IMR-90 (cell line): ENCODE measurements around the gene AVPR2. TPM values are rescaled to one million over a fixed set of nuclear protein-coding genes. Genes with fewer than 3 reads are reported as not detected.

Experiments used
- ATAC-seq: fragments of 200-7000 bp; cut with Tn5 transposase; 2 replicates; pipeline ENCODE4 v1.9.1; 2020; ENCODE audit warnings: low read depth, mild to moderate bottlenecking, moderate library complexity
- BruUV-seq: library from RNA; stranded (reverse); fragments of 400-500 nt; replicated peaks from 2 replicates; lab custom pipeline; 2021; lab: Mats Ljungman, UMichigan
- CTCF ChIA-PET: fragments of 300-600 bp; formaldehyde crosslinking; extraction: SDS; loops from one replicate; lab custom pipeline; 2021; ENCODE audit warnings: antibody characterized with exemption; lab: Yijun Ruan, JAX
- POLR2A ChIA-PET: fragments of 300-600 bp; sonication (Branson Sonifier 250); formaldehyde crosslinking; loops from one replicate; lab custom pipeline; 2022; ENCODE audit warnings: antibody characterized with exemption; ENCODE audit not compliant: unreplicated experiment; lab: Charles Lee
- DNase-seq: peaks from one replicate; pipeline ENCODE4 v3.0.0; 2013
- H2AFZ ChIP-seq: replicated peaks from 2 replicates; pipeline ENCODE3; 2013; ENCODE audit warnings: low read length, mild to moderate bottlenecking; ENCODE audit not compliant: poor library complexity
- H2AK5ac ChIP-seq: 2 replicates; pipeline ENCODE4 v1.6.1; 2013; ENCODE audit warnings: low read depth, low read length, inconsistent platforms
- H2AK9ac ChIP-seq: replicated peaks from 2 replicates; pipeline ENCODE3; 2013; ENCODE audit warnings: mild to moderate bottlenecking, low read depth, low read length, moderate library complexity; ENCODE audit not compliant: poor library complexity
- H2BK120ac ChIP-seq: 2 replicates; pipeline ENCODE4 v1.6.1; 2013; ENCODE audit warnings: low read depth, low read length, inconsistent platforms
- H2BK15ac ChIP-seq: 3 replicates; pipeline ENCODE4 v1.6.1; 2013; ENCODE audit warnings: low read depth, low read length, inconsistent platforms
- H2BK20ac ChIP-seq: 2 replicates; pipeline ENCODE4 v1.6.1; 2013; ENCODE audit warnings: low read depth, mild to moderate bottlenecking, inconsistent platforms, low read length, moderate library complexity
- H2BK5ac ChIP-seq: 2 replicates; pipeline ENCODE4 v1.6.1; 2013; ENCODE audit warnings: mild to moderate bottlenecking, low read depth, low read length, inconsistent platforms; ENCODE audit not compliant: poor library complexity, severe bottlenecking
- H3K14ac ChIP-seq: replicated peaks from 2 replicates; pipeline ENCODE4 v1.6.1; 2013; ENCODE audit warnings: low read depth, low read length, inconsistent platforms
- H3K18ac ChIP-seq: 2 replicates; pipeline ENCODE4 v1.6.1; 2013; ENCODE audit warnings: low read depth, low read length, control low read depth
- H3K23ac ChIP-seq: 2 replicates; pipeline ENCODE4 v1.6.1; 2013; ENCODE audit warnings: low read depth, low read length, inconsistent platforms
- H3K27ac ChIP-seq: 2 replicates; pipeline ENCODE4 v1.5.1; 2013; ENCODE audit warnings: mild to moderate bottlenecking, control low read depth, low read length; ENCODE audit not compliant: insufficient read depth
- H3K27me3 ChIP-seq: 2 replicates; pipeline ENCODE4 v1.6.1; 2013; ENCODE audit warnings: low read length; ENCODE audit not compliant: control insufficient read depth, insufficient read depth
- H3K36me3 ChIP-seq: 2 replicates; pipeline ENCODE4 v1.6.1; 2013; ENCODE audit warnings: low read length, mixed read lengths; ENCODE audit not compliant: control insufficient read depth, insufficient read depth
- H3K4ac ChIP-seq: 2 replicates; pipeline ENCODE4 v1.6.1; 2013; ENCODE audit warnings: low read depth, low read length, inconsistent platforms
- H3K4me1 ChIP-seq: 2 replicates; pipeline ENCODE4 v1.6.1; 2013; ENCODE audit warnings: low read length, mixed read lengths; ENCODE audit not compliant: control insufficient read depth, insufficient read depth
- H3K4me2 ChIP-seq: 2 replicates; pipeline ENCODE4 v1.6.1; 2013; ENCODE audit warnings: low read depth, mild to moderate bottlenecking, control low read depth, low read length, moderate library complexity
- H3K4me3 ChIP-seq: 2 replicates; pipeline ENCODE4 v1.5.1; 2013; ENCODE audit warnings: low read depth, mild to moderate bottlenecking, control low read depth, low read length, moderate library complexity; ENCODE audit not compliant: insufficient read depth
- H3K56ac ChIP-seq: 2 replicates; pipeline ENCODE4 v1.6.1; 2013; ENCODE audit warnings: low read length, inconsistent platforms; ENCODE audit not compliant: insufficient read depth; ENCODE audit errors: extremely low read depth
- H3K79me1 ChIP-seq, 2 experiments: 2 replicates each; pipeline ENCODE4 v1.6.1; 2013; ENCODE audit warnings: low read length in 2 of 2, inconsistent platforms in 1 of 2, low read depth in 1 of 2
- H3K9ac ChIP-seq: 2 replicates; pipeline ENCODE4 v1.6.1; 2013; ENCODE audit warnings: low read depth, low read length, control low read depth
- H3K9me1 ChIP-seq: 2 replicates; pipeline ENCODE4 v1.6.1; 2013; ENCODE audit warnings: low read length, inconsistent platforms; ENCODE audit not compliant: insufficient read depth
- H3K9me3 ChIP-seq: 2 replicates; pipeline ENCODE4 v1.6.1; 2013; ENCODE audit warnings: low read length; ENCODE audit not compliant: control insufficient read depth, insufficient read depth
- H4K20me1 ChIP-seq: 2 replicates; pipeline ENCODE4 v1.6.1; 2013; ENCODE audit warnings: low read length, inconsistent platforms; ENCODE audit not compliant: insufficient read depth
- H4K5ac ChIP-seq: 2 replicates; pipeline ENCODE4 v1.6.1; 2013; ENCODE audit warnings: mild to moderate bottlenecking, low read depth, low read length, control low read depth
- H4K8ac ChIP-seq, 2 experiments: 2 replicates each; pipeline ENCODE4 v1.6.1; 2013; ENCODE audit warnings: low read depth in 2 of 2, low read length in 2 of 2, control low read depth in 1 of 2, inconsistent platforms in 1 of 2
- H4K91ac ChIP-seq: 2 replicates; pipeline ENCODE4 v1.6.1; 2013; ENCODE audit warnings: low read depth, low read length, inconsistent platforms; ENCODE audit not compliant: insufficient read depth
- MAFK ChIP-seq: IDR thresholded peaks from 2 replicates; pipeline ENCODE4 v1.6.1; 2012; ENCODE audit warnings: low read depth, low read length, improper control_type of control experiment
- MAZ ChIP-seq: IDR thresholded peaks from 2 replicates; pipeline ENCODE4 v1.6.1; 2012; ENCODE audit warnings: low read depth, mild to moderate bottlenecking, low read length, improper control_type of control experiment, moderate library complexity, borderline replicate concordance
- POLR2A ChIP-seq: IDR thresholded peaks from 2 replicates; pipeline ENCODE4 v1.6.1; 2012; ENCODE audit warnings: mild to moderate bottlenecking, low read depth, low read length
- RAD21 ChIP-seq: IDR thresholded peaks from 2 replicates; pipeline ENCODE4 v1.6.1; 2012; ENCODE audit warnings: low read length, improper control_type of control experiment
- WGBS, 2 experiments: methylation state at CpG; one replicate each; pipeline versions ENCODE4 v1.1.5 to v1.1.7; 2013; ENCODE audit warnings: missing lambda C conversion rate in 2 of 2; ENCODE audit not compliant: insufficient read length in 1 of 2; ENCODE audit errors: extremely low coverage in 2 of 2; 5-methylcytosine and 5-hydroxymethylcytosine counted together
- dilution Hi-C: fragments of 300-500 bp; cut with HindIII; formaldehyde crosslinking; loops from one replicate; pipeline ENCODE4 v1.14.3; 2018; ENCODE audit warnings: low sequenced_read_pairs; ENCODE audit not compliant: unreplicated experiment
- in situ Hi-C: fragments of 300-500 bp; cut with MboI; formaldehyde crosslinking; loops from 3 replicates; pipeline ENCODE4 v1.14.3; 2019; ENCODE audit warnings: low sequenced_read_pairs, inconsistent platforms, mixed read lengths
- intact Hi-C: fragments of 100-400 bp; cut with micrococcal nuclease; formaldehyde crosslinking; loops from 2 replicates; pipeline ENCODE4 v1.10.0; 2022
- polyA plus RNA-seq, 3 experiments: library from polyadenylated mRNA; depleted of rRNA; stranded (reverse); fragments of >200 nt; gene quantifications; 2 replicates each; pipeline ENCODE4 v1.2.3, GENCODE V29; 2012; ENCODE audit warnings: low replicate concordance in 1 of 3
- total RNA-seq: library from RNA; depleted of rRNA; stranded (reverse); fragments of >200 nt; gene quantifications from 2 replicates; pipeline ENCODE4 v1.2.3, GENCODE V29; 2012
- TF ChIP-seq, protein P1 (sequence below): fragments of 150-350 bp; IDR thresholded peaks from 2 replicates; pipeline ENCODE4 v1.6.1; 2017; ENCODE audit warnings: mild to moderate bottlenecking, antibody characterized with exemption, low read length, low read depth

Gene AVPR2
- total and polyA plus RNA-seq, 2 of the 4 experiments (the other 2 are of a cell fraction): not detected

DNA sequence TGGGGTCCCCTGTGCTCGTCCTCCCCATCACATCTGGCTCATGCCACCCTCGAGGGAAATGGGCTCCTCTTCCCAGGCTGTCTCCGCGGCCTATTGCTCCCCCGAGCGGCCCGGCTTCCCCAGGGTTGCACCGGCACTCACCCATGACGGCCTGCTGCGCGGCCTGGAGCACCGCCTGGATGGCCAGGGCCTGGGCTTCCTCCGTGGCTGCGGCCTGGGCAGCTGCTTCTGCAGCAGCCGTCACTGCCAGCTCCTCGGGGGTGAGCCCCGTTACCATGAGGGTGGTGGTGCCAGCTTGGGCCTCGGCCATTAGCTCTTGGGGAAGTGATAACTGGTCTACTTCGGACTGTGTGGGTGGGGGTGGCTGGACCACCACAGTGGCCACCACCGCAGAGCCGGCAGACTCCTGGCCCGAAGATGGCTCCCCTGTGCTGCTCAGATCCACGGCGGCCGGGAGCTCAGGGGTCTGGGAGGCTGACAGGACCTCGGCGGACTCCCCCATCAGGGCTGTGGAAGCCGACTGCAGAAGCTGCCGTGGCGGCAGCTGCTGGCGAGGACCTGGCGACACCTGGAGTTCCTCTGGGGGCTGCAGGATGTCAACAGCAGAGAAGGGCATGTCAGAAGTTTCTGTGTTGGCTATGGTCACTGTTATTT is 48.0 kb downstream of the AVPR2 start:
- H4K91ac ChIP-seq: peak overlapping the region; percentile 31; the same call in 1 of the 2 replicates
- ChIA-PET CTCF (no interaction called here), POLR2A (no interaction called here)
- H3K79me1 ChIP-seq: peaks cover 0 to 6% of the 10 kb centered on the region in 2 experiments; a peak in 1 of 4 replicates
- intact Hi-C loops (loop anchor here (1.0 kb wide), 1 partner anchor 188 kb away; the partner anchor contains the start of gene PLXNB3), in situ Hi-C loops (no loop called here), dilution Hi-C loops (no loop called here)
- H3K9me1 ChIP-seq: no peaks in the 10 kb centered on the region
- peaks cover 66% of the 10 kb centered on the region for H3K36me3 ChIP-seq
- no peaks in the 10 kb centered on the region for H3K9me3 ChIP-seq
- ATAC-seq: no peak
- no peak overlapping the region; the same call in 2 of the 3 replicates for H2BK15ac ChIP-seq
- no peak for DNase-seq
- no peak overlapping the region for H2AFZ ChIP-seq
- H2BK5ac ChIP-seq: no peak overlapping the region
- WGBS, 2 experiments: 93% methylated on average over 18 of the region's 32 CpGs; no CpG with 5 or more reads in 1 of the 2 experiments
- no peak overlapping the region for H3K18ac ChIP-seq
- H3K27ac ChIP-seq: no peak overlapping the region
- no peak overlapping the region for H3K56ac ChIP-seq
- no peaks in the 10 kb centered on the region for H4K20me1 ChIP-seq
- no peak overlapping the region for H2BK120ac ChIP-seq
- H3K27me3 ChIP-seq: no peaks in the 10 kb centered on the region
- H3K4me2 ChIP-seq: no peak overlapping the region
- no peak overlapping the region for H3K9ac ChIP-seq
- no peak overlapping the region for H3K4me3 ChIP-seq
- peak overlapping the region; percentile 55 for H2AK9ac ChIP-seq
- H3K23ac ChIP-seq: no peak overlapping the region
- peaks cover 4% of the 10 kb centered on the region for H3K4me1 ChIP-seq
- H2AK5ac ChIP-seq: peak overlapping the region; percentile 83; the same call in 1 of the 2 replicates
- H2BK20ac ChIP-seq: no peak overlapping the region; the same call in 1 of the 2 replicates
- peak overlapping the region; percentile 72 for H3K4ac ChIP-seq
- peak overlapping the region; percentile 64 to 69; a peak in 3 of 4 replicates for H4K8ac ChIP-seq
- TF ChIP-seq POLR2A (no peak), RAD21 (no peak), MAFK (no peak), MAZ (no peak)
- TF ChIP-seq, protein P1, sequence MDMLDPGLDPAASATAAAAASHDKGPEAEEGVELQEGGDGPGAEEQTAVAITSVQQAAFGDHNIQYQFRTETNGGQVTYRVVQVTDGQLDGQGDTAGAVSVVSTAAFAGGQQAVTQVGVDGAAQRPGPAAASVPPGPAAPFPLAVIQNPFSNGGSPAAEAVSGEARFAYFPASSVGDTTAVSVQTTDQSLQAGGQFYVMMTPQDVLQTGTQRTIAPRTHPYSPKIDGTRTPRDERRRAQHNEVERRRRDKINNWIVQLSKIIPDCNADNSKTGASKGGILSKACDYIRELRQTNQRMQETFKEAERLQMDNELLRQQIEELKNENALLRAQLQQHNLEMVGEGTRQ: no peak
- no peak overlapping the region for H4K5ac ChIP-seq
- no peak overlapping the region for H3K14ac ChIP-seq
- no TSS peak for BruUV-seq
